ENCODE results near the gene FYB1.

DNA sequence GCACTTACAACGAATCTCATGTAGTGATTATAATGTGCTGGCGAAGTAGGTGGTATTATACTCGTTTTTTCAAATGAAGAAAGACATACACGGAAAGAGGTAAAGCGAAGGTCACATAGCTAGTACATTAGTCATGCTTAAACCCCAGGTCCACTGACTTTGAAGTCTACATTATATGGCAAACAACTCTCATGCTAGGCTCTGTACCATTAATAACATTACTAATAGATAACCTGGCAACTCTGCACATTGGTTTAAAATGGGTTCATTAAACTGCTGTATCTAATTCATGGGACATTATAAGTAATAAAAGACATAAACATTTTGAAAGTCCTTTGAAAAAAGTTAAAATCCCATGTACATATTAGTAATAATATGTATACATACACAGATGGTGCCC lies 21.2 kb downstream of the FYB1 start:
- TF ChIP-seq, protein P1, sequence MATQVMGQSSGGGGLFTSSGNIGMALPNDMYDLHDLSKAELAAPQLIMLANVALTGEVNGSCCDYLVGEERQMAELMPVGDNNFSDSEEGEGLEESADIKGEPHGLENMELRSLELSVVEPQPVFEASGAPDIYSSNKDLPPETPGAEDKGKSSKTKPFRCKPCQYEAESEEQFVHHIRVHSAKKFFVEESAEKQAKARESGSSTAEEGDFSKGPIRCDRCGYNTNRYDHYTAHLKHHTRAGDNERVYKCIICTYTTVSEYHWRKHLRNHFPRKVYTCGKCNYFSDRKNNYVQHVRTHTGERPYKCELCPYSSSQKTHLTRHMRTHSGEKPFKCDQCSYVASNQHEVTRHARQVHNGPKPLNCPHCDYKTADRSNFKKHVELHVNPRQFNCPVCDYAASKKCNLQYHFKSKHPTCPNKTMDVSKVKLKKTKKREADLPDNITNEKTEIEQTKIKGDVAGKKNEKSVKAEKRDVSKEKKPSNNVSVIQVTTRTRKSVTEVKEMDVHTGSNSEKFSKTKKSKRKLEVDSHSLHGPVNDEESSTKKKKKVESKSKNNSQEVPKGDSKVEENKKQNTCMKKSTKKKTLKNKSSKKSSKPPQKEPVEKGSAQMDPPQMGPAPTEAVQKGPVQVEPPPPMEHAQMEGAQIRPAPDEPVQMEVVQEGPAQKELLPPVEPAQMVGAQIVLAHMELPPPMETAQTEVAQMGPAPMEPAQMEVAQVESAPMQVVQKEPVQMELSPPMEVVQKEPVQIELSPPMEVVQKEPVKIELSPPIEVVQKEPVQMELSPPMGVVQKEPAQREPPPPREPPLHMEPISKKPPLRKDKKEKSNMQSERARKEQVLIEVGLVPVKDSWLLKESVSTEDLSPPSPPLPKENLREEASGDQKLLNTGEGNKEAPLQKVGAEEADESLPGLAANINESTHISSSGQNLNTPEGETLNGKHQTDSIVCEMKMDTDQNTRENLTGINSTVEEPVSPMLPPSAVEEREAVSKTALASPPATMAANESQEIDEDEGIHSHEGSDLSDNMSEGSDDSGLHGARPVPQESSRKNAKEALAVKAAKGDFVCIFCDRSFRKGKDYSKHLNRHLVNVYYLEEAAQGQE (IDR thresholded peaks at IDR 0.05; ENCODE audit: low read depth) = no peak
- TF ChIP-seq, protein P2, sequence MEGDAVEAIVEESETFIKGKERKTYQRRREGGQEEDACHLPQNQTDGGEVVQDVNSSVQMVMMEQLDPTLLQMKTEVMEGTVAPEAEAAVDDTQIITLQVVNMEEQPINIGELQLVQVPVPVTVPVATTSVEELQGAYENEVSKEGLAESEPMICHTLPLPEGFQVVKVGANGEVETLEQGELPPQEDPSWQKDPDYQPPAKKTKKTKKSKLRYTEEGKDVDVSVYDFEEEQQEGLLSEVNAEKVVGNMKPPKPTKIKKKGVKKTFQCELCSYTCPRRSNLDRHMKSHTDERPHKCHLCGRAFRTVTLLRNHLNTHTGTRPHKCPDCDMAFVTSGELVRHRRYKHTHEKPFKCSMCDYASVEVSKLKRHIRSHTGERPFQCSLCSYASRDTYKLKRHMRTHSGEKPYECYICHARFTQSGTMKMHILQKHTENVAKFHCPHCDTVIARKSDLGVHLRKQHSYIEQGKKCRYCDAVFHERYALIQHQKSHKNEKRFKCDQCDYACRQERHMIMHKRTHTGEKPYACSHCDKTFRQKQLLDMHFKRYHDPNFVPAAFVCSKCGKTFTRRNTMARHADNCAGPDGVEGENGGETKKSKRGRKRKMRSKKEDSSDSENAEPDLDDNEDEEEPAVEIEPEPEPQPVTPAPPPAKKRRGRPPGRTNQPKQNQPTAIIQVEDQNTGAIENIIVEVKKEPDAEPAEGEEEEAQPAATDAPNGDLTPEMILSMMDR (IDR thresholded peaks at IDR 0.05 in 2 of 3, conservative IDR thresholded peaks at IDR 0.05 in 1 of 3; ENCODE audit: borderline replicate concordance in 1 of 3, insufficient read depth in 1 of 3, low read depth in 2 of 3, low read length in 2 of 3) = no peak
- TF ChIP-seq POLR2AphosphoS5 (IDR thresholded peaks at IDR 0.05; ENCODE audit: low read depth, low read length) (no peak), ELF1 (IDR thresholded peaks at IDR 0.05; ENCODE audit: borderline replicate concordance, low read depth) (no peak), EZH2 (IDR thresholded peaks at IDR 0.05) (no peak)

Measured in HCT116 (cell line).